Astrocyte (in vitro differentiated cells and primary cell): ENCODE measurements around the gene LMOD1. TPM values are rescaled to one million over a fixed set of nuclear protein-coding genes. Genes with fewer than 3 reads are reported as not detected.

Source experiments
- DNase-seq: peaks from one replicate; pipeline ENCODE4 v3.0.0-alpha.2; 2010; ENCODE audit warnings: low read depth
- FAIRE-seq: peaks from 2 replicates; lab custom pipeline; 2011; peaks lifted over from hg19 to GRCh38; lab: Jason Lieb, UNC
- H2AFZ ChIP-seq: 2 replicates; pipeline ENCODE4 v1.6.0; 2012; ENCODE audit warnings: low read depth, low read length, inconsistent platforms
- H3K27ac ChIP-seq: 2 replicates; pipeline ENCODE4 v1.5.1; 2011; ENCODE audit warnings: low read depth, low read length, inconsistent platforms
- H3K27me3 ChIP-seq: 2 replicates; pipeline ENCODE4 v1.6.0; 2011; ENCODE audit warnings: low read length, inconsistent platforms; ENCODE audit not compliant: insufficient read depth
- H3K36me3 ChIP-seq: 2 replicates; pipeline ENCODE4 v1.5.1; 2011; ENCODE audit warnings: low read length, inconsistent platforms; ENCODE audit not compliant: insufficient read depth
- H3K4me1 ChIP-seq: 2 replicates; pipeline ENCODE4 v1.5.1; 2011; ENCODE audit warnings: low read length, inconsistent platforms; ENCODE audit not compliant: insufficient read depth
- H3K4me2 ChIP-seq: 2 replicates; pipeline ENCODE4 v1.6.0; 2012; ENCODE audit warnings: low read length, inconsistent platforms
- H3K4me3 ChIP-seq: 2 replicates; pipeline ENCODE4 v1.5.1; 2011; ENCODE audit warnings: low read depth, mild to moderate bottlenecking, low read length, inconsistent platforms; ENCODE audit not compliant: insufficient read depth
- H3K79me2 ChIP-seq: 2 replicates; pipeline ENCODE4 v1.6.0; 2012; ENCODE audit warnings: mild to moderate bottlenecking, low read length, inconsistent platforms; ENCODE audit not compliant: insufficient read depth
- H3K9ac ChIP-seq: 2 replicates; pipeline ENCODE4 v1.6.0; 2012; ENCODE audit warnings: mild to moderate bottlenecking, low read length, inconsistent platforms
- H3K9me3 ChIP-seq: 2 replicates; pipeline ENCODE4 v1.5.1; 2012; ENCODE audit warnings: low read depth, mild to moderate bottlenecking, low read length, inconsistent platforms; ENCODE audit not compliant: insufficient read depth
- H4K20me1 ChIP-seq: 2 replicates; pipeline ENCODE4 v1.6.0; 2012; ENCODE audit warnings: low read length, inconsistent platforms; ENCODE audit not compliant: insufficient read depth
- H3K27ac Mint-ChIP-seq: one replicate; pipeline ENCODE4 v1.8.0; 2021; ENCODE audit warnings: mild to moderate bottlenecking, mixed read lengths; ENCODE audit not compliant: unreplicated experiment
- H3K27me3 Mint-ChIP-seq: one replicate; pipeline ENCODE4 v1.8.0; 2021; ENCODE audit warnings: low read depth, mixed read lengths; ENCODE audit not compliant: unreplicated experiment
- H3K36me3 Mint-ChIP-seq: one replicate; pipeline ENCODE4 v1.8.0; 2021; ENCODE audit warnings: low read depth, mixed read lengths; ENCODE audit not compliant: unreplicated experiment
- H3K4me1 Mint-ChIP-seq: one replicate; pipeline ENCODE4 v1.8.0; 2021; ENCODE audit warnings: low read depth, mixed read lengths; ENCODE audit not compliant: unreplicated experiment
- H3K4me3 Mint-ChIP-seq: one replicate; pipeline ENCODE4 v1.8.0; 2021; ENCODE audit warnings: mild to moderate bottlenecking, moderate library complexity, mixed read lengths; ENCODE audit not compliant: unreplicated experiment
- H3K9me3 Mint-ChIP-seq: one replicate; pipeline ENCODE4 v1.8.0; 2021; ENCODE audit warnings: mild to moderate bottlenecking, mixed read lengths; ENCODE audit not compliant: unreplicated experiment
- CTCF ChIP-seq: IDR thresholded peaks from 2 replicates; pipeline ENCODE4 v1.5.1; 2011; ENCODE audit warnings: low read depth, mild to moderate bottlenecking, inconsistent platforms, low read length, moderate library complexity; ENCODE audit not compliant: insufficient read depth
- EZH2 ChIP-seq: IDR thresholded peaks from 2 replicates; pipeline ENCODE4 v1.6.1; 2012; ENCODE audit warnings: mild to moderate bottlenecking, low read length, inconsistent platforms; ENCODE audit not compliant: insufficient read depth
- total RNA-seq: library from RNA; stranded (reverse); gene quantifications from 2 replicates; pipeline ENCODE4 v1.2.1, GENCODE V29; 2021

The LMOD1 gene
- total RNA-seq, 1 donor from 2014 or later: 13.2 TPM

GRCh38 chr1:201874672-201875071 lies 71.7 kb downstream of the LMOD1 start:
- H3K27me3 Mint-ChIP-seq: no peaks in the 10 kb centered on the region
- DNase-seq: no peak
- Histone ChIP-seq H3K9ac (no peak overlapping the region), H3K9me3 (no peaks in the 10 kb centered on the region), H3K4me1 (peaks cover 6% of the 10 kb centered on the region), H3K4me3 (no peak overlapping the region), H3K27ac (no peak overlapping the region), H3K27me3 (no peaks in the 10 kb centered on the region), H3K4me2 (no peak overlapping the region), H3K79me2 (no peaks in the 10 kb centered on the region), H2AFZ (no peak overlapping the region), H4K20me1 (peaks cover 10% of the 10 kb centered on the region), H3K36me3 (peaks cover 44% of the 10 kb centered on the region)
- H3K4me1 Mint-ChIP-seq: peaks cover 1% of the 10 kb centered on the region
- no peaks in the 10 kb centered on the region for H3K9me3 Mint-ChIP-seq
- FAIRE-seq: no peak
- no peak overlapping the region for H3K4me3 Mint-ChIP-seq
- no peak overlapping the region for H3K27ac Mint-ChIP-seq
- TF ChIP-seq CTCF (no peak), EZH2 (no peak)
- H3K36me3 Mint-ChIP-seq: peaks cover 28% of the 10 kb centered on the region

- Histone ChIP-seq H3K9ac (no peak overlapping the region), H3K27me3 (no peaks in the 10 kb centered on the region), H3K79me2 (no peaks in the 10 kb centered on the region), H3K27ac (peak overlapping the region; percentile 37), H4K20me1 (peaks cover 20% of the 10 kb centered on the region), H3K9me3 (no peaks in the 10 kb centered on the region), H3K4me1 (peaks cover 7% of the 10 kb centered on the region), H3K4me2 (no peak overlapping the region), H3K4me3 (no peak overlapping the region), H2AFZ (no peak overlapping the region), H3K36me3 (peaks cover 73% of the 10 kb centered on the region)
- FAIRE-seq (no peak), DNase-seq (peak; percentile 89)
- Mint-ChIP-seq H3K27me3 (no peaks in the 10 kb centered on the region), H3K4me1 (no peaks in the 10 kb centered on the region), H3K4me3 (no peak overlapping the region), H3K36me3 (peaks cover 27% of the 10 kb centered on the region), H3K9me3 (no peaks in the 10 kb centered on the region), H3K27ac (no peak overlapping the region)
- no peak for TF ChIP-seq CTCF
These were observed 76.0 kb downstream of the LMOD1 start for GRCh38 chr1:201870397-201870796.

- FAIRE-seq: no peak
- Histone ChIP-seq H3K4me1 (no peaks in the 10 kb centered on the region), H2AFZ (no peak overlapping the region), H3K9me3 (no peaks in the 10 kb centered on the region), H3K79me2 (no peaks in the 10 kb centered on the region), H3K36me3 (peaks cover 52% of the 10 kb centered on the region), H3K4me3 (no peak overlapping the region), H4K20me1 (no peaks in the 10 kb centered on the region), H3K4me2 (no peak overlapping the region), H3K27ac (no peak overlapping the region), H3K27me3 (no peaks in the 10 kb centered on the region), H3K9ac (no peak overlapping the region)
- Mint-ChIP-seq H3K36me3 (peaks cover 22% of the 10 kb centered on the region), H3K27me3 (no peaks in the 10 kb centered on the region), H3K9me3 (no peaks in the 10 kb centered on the region), H3K4me3 (no peak overlapping the region), H3K27ac (no peak overlapping the region), H3K4me1 (no peaks in the 10 kb centered on the region)
- DNase-seq: no peak
- TF ChIP-seq EZH2 (no peak), CTCF (no peak)
These were observed 84.9 kb downstream of the LMOD1 start for GRCh38 chr1:201861448-201861847.
